Activated T-cell treated with anti-CD3 and anti-CD28 coated beads, Interleukin-2, amount 50 U/mL, for 4 hours (primary cell): ENCODE data around the gene NPHP3. TPM values are rescaled to one million over a fixed set of nuclear protein-coding genes. Genes with fewer than 3 reads are reported as not detected.
"Not testable (repeated sequence)": the region's sequence is repeated elsewhere in the genome, so short reads cannot be mapped to it uniquely, and the experiment has no call there.

ENCODE experiments used
- ATAC-seq, 2 donors: fragments of 200-7000 bp; cut with Tn5 transposase; one replicate each; pipeline ENCODE4 v1.10.0; 2021
- DNase-seq: peaks from one replicate; pipeline ENCODE4 v3.0.0-alpha.2; 2020
- H3K27me3 Mint-ChIP-seq: one replicate; pipeline ENCODE4 v1.8.0; 2021; ENCODE audit warnings: low read depth, mixed read lengths
- H3K36me3 Mint-ChIP-seq: one replicate; pipeline ENCODE4 v1.8.0; 2022; ENCODE audit warnings: mixed read lengths; ENCODE audit not compliant: insufficient read depth
- H3K4me1 Mint-ChIP-seq: one replicate; pipeline ENCODE4 v1.8.0; 2021; ENCODE audit warnings: low read depth, mixed read lengths
- H3K4me3 Mint-ChIP-seq: one replicate; pipeline ENCODE4 v1.8.0; 2021; ENCODE audit warnings: mild to moderate bottlenecking, moderate library complexity, mixed read lengths
- H3K9me3 Mint-ChIP-seq: one replicate; pipeline ENCODE4 v1.8.0; 2021; ENCODE audit warnings: mixed read lengths
- total RNA-seq, 3 donors: library from RNA; stranded (reverse); gene quantifications; one replicate each; pipeline ENCODE4 v1.2.1, GENCODE V29; 2021

Gene NPHP3
- total RNA-seq, result 1 to 10 TPM; 4.2 to 8.2 (median 6.7) TPM

GRCh38 chr3:132722165-132723023 is at the start of gene NPHP3:
TSS of gene NPHP3 (minus strand) at chr3:132722409. CDS start at chr3:132722355, 54 bp downstream.
- Mint-ChIP-seq H3K27me3 (no peaks in the 10 kb centered on the region), H3K4me1 (peaks cover 34% of the 10 kb centered on the region), H3K9me3 (no peaks in the 10 kb centered on the region), H3K36me3 (peaks cover 8% of the 10 kb centered on the region), H3K4me3 (peak within 1 kb of the TSS; percentile 90)
- ATAC-seq (peak; percentile 90), DNase-seq (peak; percentile 98)

GRCh38 chr3:132758740-132759139 is 36.5 kb upstream of the NPHP3 start:
- Mint-ChIP-seq H3K36me3 (no peaks in the 10 kb centered on the region), H3K4me3 (no peak overlapping the region), H3K27me3 (peaks cover 5% of the 10 kb centered on the region), H3K9me3 (no peaks in the 10 kb centered on the region), H3K4me1 (no peaks in the 10 kb centered on the region)
- no peak for ATAC-seq
- DNase-seq, result no peak

GRCh38 chr3:132756108-132756650 is 34.0 kb upstream of the NPHP3 start:
- Mint-ChIP-seq H3K36me3 (no peaks in the 10 kb centered on the region), H3K9me3 (no peaks in the 10 kb centered on the region), H3K4me1 (no peaks in the 10 kb centered on the region), H3K4me3 (no peak overlapping the region), H3K27me3 (peaks cover 5% of the 10 kb centered on the region)
- ATAC-seq (no peak), DNase-seq (no peak)

GRCh38 chr3:132753946-132754345 is 31.7 kb upstream of the NPHP3 start:
- DNase-seq (no peak), ATAC-seq (no peak)
- no peaks in the 10 kb centered on the region for H3K36me3 Mint-ChIP-seq
- no peaks in the 10 kb centered on the region for H3K4me1 Mint-ChIP-seq
- no peaks in the 10 kb centered on the region for H3K9me3 Mint-ChIP-seq
- H3K4me3 Mint-ChIP-seq, result no peak overlapping the region
- peaks cover 9% of the 10 kb centered on the region for H3K27me3 Mint-ChIP-seq

GRCh38 chr3:132749786-132750185 is 27.6 kb upstream of the NPHP3 start:
- DNase-seq, result no peak
- no peaks in the 10 kb centered on the region for H3K4me1 Mint-ChIP-seq
- peaks cover 12% of the 10 kb centered on the region for H3K27me3 Mint-ChIP-seq
- no peak for ATAC-seq
- no peaks in the 10 kb centered on the region for H3K36me3 Mint-ChIP-seq
- no peak overlapping the region for H3K4me3 Mint-ChIP-seq
- H3K9me3 Mint-ChIP-seq, result no peaks in the 10 kb centered on the region

GRCh38 chr3:132746720-132747119 is 24.5 kb upstream of the NPHP3 start:
- not testable (repeated sequence) for H3K4me3 Mint-ChIP-seq, H3K36me3 Mint-ChIP-seq, H3K9me3 Mint-ChIP-seq, ATAC-seq, DNase-seq, H3K4me1 Mint-ChIP-seq
- peaks cover 14% of the 10 kb centered on the region for H3K27me3 Mint-ChIP-seq

GRCh38 chr3:132738314-132738713 is 16.1 kb upstream of the NPHP3 start:
- Mint-ChIP-seq H3K4me1 (no peaks in the 10 kb centered on the region), H3K36me3 (no peaks in the 10 kb centered on the region), H3K4me3 (no peak overlapping the region), H3K9me3 (no peaks in the 10 kb centered on the region), H3K27me3 (peaks cover 27% of the 10 kb centered on the region)
- no peak for ATAC-seq
- no peak for DNase-seq

GRCh38 chr3:132735589-132735988 is 13.4 kb upstream of the NPHP3 start:
- Mint-ChIP-seq H3K27me3 (peaks cover 35% of the 10 kb centered on the region), H3K9me3 (no peaks in the 10 kb centered on the region), H3K36me3 (no peaks in the 10 kb centered on the region), H3K4me1 (no peaks in the 10 kb centered on the region), H3K4me3 (no peak overlapping the region)
- DNase-seq, result no peak
- no peak for ATAC-seq

- Mint-ChIP-seq H3K9me3 (no peaks in the 10 kb centered on the region), H3K4me3 (no peak overlapping the region), H3K4me1 (no peaks in the 10 kb centered on the region), H3K27me3 (peaks cover 24% of the 10 kb centered on the region), H3K36me3 (no peaks in the 10 kb centered on the region)
- no peak for ATAC-seq
- no peak for DNase-seq
These were observed 8.8 kb upstream of the NPHP3 start for GRCh38 chr3:132730891-132731580.

- Mint-ChIP-seq H3K36me3 (no peaks in the 10 kb centered on the region), H3K9me3 (no peaks in the 10 kb centered on the region), H3K27me3 (peaks cover 10% of the 10 kb centered on the region), H3K4me3 (no peak overlapping the region), H3K4me1 (peaks cover 12% of the 10 kb centered on the region)
- ATAC-seq (no peak), DNase-seq (no peak)
These were observed 4.2 kb upstream of the NPHP3 start for GRCh38 chr3:132726341-132726823.

GRCh38 chr3:132723024-132723950 is 1.1 kb upstream of the NPHP3 start:
- DNase-seq (no peak), ATAC-seq (no peak)
- peaks cover 5% of the 10 kb centered on the region for H3K27me3 Mint-ChIP-seq
- H3K4me1 Mint-ChIP-seq, result peaks cover 33% of the 10 kb centered on the region
- peak overlapping the region; percentile 85 for H3K4me3 Mint-ChIP-seq
- H3K36me3 Mint-ChIP-seq, result peaks cover 7% of the 10 kb centered on the region
- no peaks in the 10 kb centered on the region for H3K9me3 Mint-ChIP-seq

GRCh38 chr3:132721479-132722164 is 587 bp downstream of the NPHP3 start:
- ATAC-seq (no peak), DNase-seq (no peak)
- H3K27me3 Mint-ChIP-seq, result no peaks in the 10 kb centered on the region
- H3K4me3 Mint-ChIP-seq, result peak overlapping the region; percentile 90
- H3K36me3 Mint-ChIP-seq, result peaks cover 9% of the 10 kb centered on the region
- H3K4me1 Mint-ChIP-seq, result peaks cover 35% of the 10 kb centered on the region
- no peaks in the 10 kb centered on the region for H3K9me3 Mint-ChIP-seq

- Mint-ChIP-seq H3K27me3 (no peaks in the 10 kb centered on the region), H3K36me3 (peaks cover 9% of the 10 kb centered on the region), H3K4me3 (peak overlapping the region; percentile 90), H3K4me1 (peaks cover 41% of the 10 kb centered on the region), H3K9me3 (no peaks in the 10 kb centered on the region)
- ATAC-seq, result no peak
- DNase-seq, result no peak
These were observed 2.0 kb downstream of the NPHP3 start for GRCh38 chr3:132720228-132720627.
